K562 (cell line): ENCODE measurements around the gene PLCE1. TPM values are rescaled to one million over a fixed set of nuclear protein-coding genes. Genes with fewer than 3 reads are reported as not detected.

Source experiments
- ATAC-seq: fragments of 200-7000 bp; cut with Tn5 transposase; 3 replicates; pipeline ENCODE4 v1.9.1; 2020; ENCODE audit warnings: moderate library complexity
- BruUV-seq: library from RNA; stranded (reverse); fragments of 400-500 nt; replicated peaks from 2 replicates; lab custom pipeline; 2021; lab: Mats Ljungman, UMichigan
- CTCF ChIA-PET: fragments of 300-600 bp; formaldehyde crosslinking; extraction: SDS; loops from one replicate; lab custom pipeline; 2021; ENCODE audit warnings: low intra/inter-chr PET ratio; lab: Yijun Ruan, JAX
- POLR2A ChIA-PET: fragments of 300-600, 350-650 bp; sonication (Branson Sonifier 250); formaldehyde crosslinking; extraction: SDS; loops from one replicate; lab custom pipeline; 2021; ENCODE audit warnings: antibody characterized with exemption, inconsistent platforms; lab: Yijun Ruan, JAX
- DNase-seq, 4 experiments: peaks; one replicate each; pipeline versions ENCODE4 v3.0.0 to v3.0.0-alpha.2; 2011 to 2018; ENCODE audit warnings: low spot score in 3 of 4, mixed read lengths in 3 of 4; ENCODE audit errors: extremely low read depth in 1 of 4
- FAIRE-seq: peaks from 2 replicates; lab custom pipeline; 2011; peaks lifted over from hg19 to GRCh38; lab: Jason Lieb, UNC
- H2AFZ ChIP-seq: 2 replicates; pipeline ENCODE4 v1.6.0; 2011; ENCODE audit warnings: low read depth, low read length, control low read depth, inconsistent platforms
- H3K27ac ChIP-seq: fragments of 200-600 bp; 3 replicates; pipeline ENCODE4 v1.8.0; 2011; ENCODE audit warnings: low read depth, mild to moderate bottlenecking, control low read depth, inconsistent platforms, low read length, moderate library complexity, mixed read lengths; ENCODE audit errors: extremely low read depth
- H3K27me3 ChIP-seq, 2 experiments: fragments of 300-600 bp in 1 of 2; 2 replicates in 1 of 2; 3 replicates in 1 of 2; pipeline versions ENCODE4 v1.6.0 to v1.8.0; 2011; ENCODE audit warnings: inconsistent platforms in 2 of 2, low read length in 2 of 2, mild to moderate bottlenecking in 1 of 2, mixed read lengths in 1 of 2, moderate library complexity in 1 of 2; ENCODE audit not compliant: control insufficient read depth in 2 of 2, insufficient read depth in 2 of 2
- H3K36me3 ChIP-seq: fragments of 300-600 bp; 3 replicates; pipeline ENCODE4 v1.8.0; 2011; ENCODE audit warnings: mild to moderate bottlenecking, low read length, inconsistent platforms; ENCODE audit not compliant: control insufficient read depth, insufficient read depth
- H3K4me1 ChIP-seq, 2 experiments: fragments of 200-600 bp in 1 of 2; replicated peaks in 1 of 2; 2 replicates in 1 of 2; 3 replicates in 1 of 2; pipeline versions ENCODE4 v1.5.1 to v1.8.0; 2011; ENCODE audit warnings: inconsistent platforms in 2 of 2, low read length in 2 of 2, mild to moderate bottlenecking in 1 of 2, mixed read lengths in 1 of 2, moderate library complexity in 1 of 2; ENCODE audit not compliant: control insufficient read depth in 2 of 2, insufficient read depth in 2 of 2
- H3K4me2 ChIP-seq: 2 replicates; pipeline ENCODE4 v1.6.1; 2011; ENCODE audit warnings: low read length, control low read depth, inconsistent platforms, mixed read lengths; ENCODE audit not compliant: insufficient read depth
- H3K4me3 ChIP-seq: fragments of 200-600 bp; sonication (generic), shearing (Covaris generic); 2 replicates; pipeline ENCODE4 v1.5.1; 2016; ENCODE audit warnings: control low read depth, inconsistent platforms
- H3K79me2 ChIP-seq: fragments of 200-600 bp; 3 replicates; pipeline ENCODE4 v1.8.0; 2011; ENCODE audit warnings: low read length, inconsistent platforms; ENCODE audit not compliant: control insufficient read depth, insufficient read depth
- H3K9ac ChIP-seq, 2 experiments: 2 replicates each; pipeline versions ENCODE4 v1.6.0 to v1.6.1; 2011; ENCODE audit warnings: low read depth in 2 of 2, low read length in 2 of 2, control low read depth in 1 of 2, inconsistent platforms in 1 of 2, mild to moderate bottlenecking in 1 of 2, mixed read lengths in 1 of 2; ENCODE audit not compliant: insufficient read depth in 1 of 2
- H3K9me1 ChIP-seq: one replicate; pipeline ENCODE4 v1.6.0; 2011; ENCODE audit warnings: inconsistent platforms, mild to moderate bottlenecking, low read length, moderate library complexity; ENCODE audit not compliant: control insufficient read depth, insufficient read depth
- H3K9me3 ChIP-seq: replicated peaks from 2 replicates; pipeline ENCODE4 v1.5.1; 2011; ENCODE audit warnings: low read depth, low read length, inconsistent platforms; ENCODE audit not compliant: control insufficient read depth, insufficient read depth
- H4K20me1 ChIP-seq: replicated peaks from 2 replicates; pipeline ENCODE4 v1.6.1; 2011; ENCODE audit warnings: low read length, inconsistent platforms, mixed read lengths; ENCODE audit not compliant: control insufficient read depth, insufficient read depth
- CBX3 ChIP-seq, 2 experiments: IDR thresholded peaks; 1 replicate in 1 of 2; 2 replicates in 1 of 2; pipeline ENCODE4 v1.6.1; 2012; ENCODE audit warnings: inconsistent platforms in 2 of 2, low read length in 2 of 2, borderline replicate concordance in 1 of 2, control low read depth in 1 of 2
- HNRNPLL ChIP-seq: fragments of 200-400 bp; formaldehyde crosslinking; IDR thresholded peaks from 2 replicates; pipeline ENCODE4 v1.6.1; 2017; ENCODE audit warnings: low read length, low read depth, mild to moderate bottlenecking; ENCODE audit not compliant: poor library complexity, severe bottlenecking
- JUN ChIP-seq, 2 experiments: sonication (generic) in 1 of 2; formaldehyde crosslinking in 1 of 2; IDR thresholded peaks; 2 replicates each; pipeline versions ENCODE4 v1.6.1 to v1.8.0; 2012 to 2022; ENCODE audit warnings: borderline replicate concordance in 2 of 2, mild to moderate bottlenecking in 2 of 2, improper control_type of control experiment in 1 of 2, low read depth in 1 of 2, low read length in 1 of 2, missing genetic modification reagents in 1 of 2
- KDM1A ChIP-seq, 2 experiments: fragments of 450-650 bp; IDR thresholded peaks; 2 replicates each; pipeline ENCODE4 v1.6.1; 2016; ENCODE audit warnings: mild to moderate bottlenecking in 2 of 2
- NCOA1 ChIP-seq: fragments of 450-650 bp; IDR thresholded peaks from 2 replicates; pipeline ENCODE4 v1.6.1; 2016; ENCODE audit warnings: low read depth
- NR2C1 ChIP-seq, 2 experiments: fragments of 450-650 bp; IDR thresholded peaks; 2 replicates each; pipeline ENCODE4 v1.6.1; 2017; ENCODE audit warnings: mild to moderate bottlenecking in 2 of 2, antibody characterized with exemption in 1 of 2, inconsistent platforms in 1 of 2, missing compliant biosample characterization in 1 of 2, missing genetic modification characterization in 1 of 2
- RBM15 ChIP-seq: fragments of 200-400 bp; formaldehyde crosslinking; IDR thresholded peaks from 2 replicates; pipeline ENCODE4 v1.6.1; 2018; ENCODE audit warnings: mild to moderate bottlenecking, low read length, moderate library complexity; ENCODE audit not compliant: insufficient read depth
- TAF7 ChIP-seq: fragments of 450-650 bp; IDR thresholded peaks from 2 replicates; pipeline ENCODE4 v1.6.1; 2016; ENCODE audit warnings: missing genetic modification characterization, missing compliant biosample characterization
- ZC3H8 ChIP-seq: fragments of 450-650 bp; IDR thresholded peaks from 2 replicates; pipeline ENCODE4 v1.6.1; 2017
- ZNF184 ChIP-seq: sonication (generic); formaldehyde crosslinking; IDR thresholded peaks from 2 replicates; pipeline ENCODE4 v1.5.0; 2020; ENCODE audit warnings: missing genetic modification reagents
- ZNF589 ChIP-seq: fragments of 200-800 bp; sonication (Bioruptor generic); IDR thresholded peaks from 2 replicates; pipeline ENCODE4 v1.6.1; 2016; ENCODE audit warnings: low read depth, missing genetic modification characterization, missing compliant biosample characterization
- WGBS: fragments of 100-300 bp; shearing (Covaris generic); methylation state at CpG from one replicate; pipeline ENCODE4 v1.1.6; 2016; ENCODE audit warnings: low coverage, mixed read lengths; ENCODE audit not compliant: insufficient coverage; ENCODE audit errors: missing lambda C conversion rate; 5-methylcytosine and 5-hydroxymethylcytosine counted together
- in situ Hi-C: fragments of 300-500 bp; cut with MboI; formaldehyde crosslinking; loops from 4 replicates; pipeline ENCODE4 v1.15.0; 2018; ENCODE audit warnings: inconsistent platforms, mixed read lengths
- intact Hi-C: fragments of 100-400 bp; cut with micrococcal nuclease; formaldehyde crosslinking; loops from 2 replicates; pipeline ENCODE4 v1.14.2; 2022
- polyA plus RNA-seq, 8 experiments: library from polyadenylated mRNA; depleted of rRNA in 4 of 8; stranded (reverse) in 5 of 8; unstranded in 3 of 8; fragments of >200 nt; fragmentation: Nextera tagmentation in 2 of 8; fragmentation: Illumina TruSeq in 1 of 8; extraction: Ambion mirVana in 2 of 8; extraction: Trizol in 1 of 8; gene quantifications; 2 replicates each; pipeline versions ENCODE4 v1.2.1 to v1.2.3, GENCODE V29; 2011 to 2014; ENCODE audit warnings: inconsistent platforms in 1 of 8, missing spikeins in 1 of 8
- total RNA-seq, 7 experiments: library from RNA; depleted of rRNA in 6 of 7; stranded (reverse); fragments of >200 nt in 6 of 7; fragmentation: Illumina TruSeq in 2 of 7; extraction: Trizol in 2 of 7; gene quantifications; 2 replicates each; pipeline versions ENCODE4 v1.2.1 to v1.2.3, GENCODE V29; 2011 to 2021; ENCODE audit warnings: low replicate concordance in 1 of 7
- TF ChIP-seq, protein P1 (sequence below): fragments of 200-800 bp; sonication (Bioruptor generic); IDR thresholded peaks from 2 replicates; pipeline ENCODE4 v1.6.1; 2016; ENCODE audit warnings: missing genetic modification characterization, missing compliant biosample characterization
- TF ChIP-seq, protein P2 (sequence below): fragments of 250-450 bp; sonication (Bioruptor Pico); IDR thresholded peaks from 2 replicates; pipeline ENCODE4 v1.4.0; 2020; ENCODE audit warnings: mild to moderate bottlenecking, moderate library complexity
- TF ChIP-seq, protein P3 (sequence below): fragments of 250-450 bp; sonication (Bioruptor Pico); IDR thresholded peaks from 2 replicates; pipeline ENCODE4 v1.8.0; 2022; ENCODE audit warnings: moderate library complexity, mild to moderate bottlenecking, inconsistent platforms

Gene PLCE1
- total and polyA plus RNA-seq, 9 of the 15 experiments (the other 6 are each of a cell fraction or from before 2014, with no cell fraction given), result under 0.01 to 0.52 (median 0.13) TPM; not detected in 5

DNA sequence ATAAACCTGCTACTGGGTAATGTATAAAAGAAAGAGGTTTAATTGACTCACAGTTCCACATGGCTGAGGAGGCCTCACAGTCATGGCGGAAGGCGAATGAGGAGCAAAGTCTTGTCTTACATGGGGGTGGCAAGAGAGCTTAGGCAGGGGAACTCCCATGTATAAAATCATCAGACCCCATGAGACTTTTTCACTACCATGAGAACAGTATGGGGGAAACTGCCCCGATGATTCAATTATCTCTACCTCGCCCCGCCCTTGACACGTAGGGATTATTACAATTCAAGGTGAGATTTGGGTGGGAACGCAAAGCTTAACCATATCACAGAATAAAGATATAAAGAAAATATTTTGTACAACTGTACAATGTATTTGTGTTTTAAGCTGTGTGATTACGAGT is 39.4 kb upstream of the PLCE1 start:
- no peak for DNase-seq
- H3K27ac ChIP-seq, result no peak overlapping the region
- ChIA-PET CTCF (no interaction called here), POLR2A (no interaction called here)
- H3K4me1 ChIP-seq, result no peaks in the 10 kb centered on the region
- BruUV-seq, result no TSS peak
- H3K36me3 ChIP-seq, result no peaks in the 10 kb centered on the region
- no peak overlapping the region for H3K4me2 ChIP-seq
- H3K9me3 ChIP-seq, result no peaks in the 10 kb centered on the region
- H4K20me1 ChIP-seq, result no peaks in the 10 kb centered on the region
- WGBS, result 18% methylated on average over 8 of the region's 8 CpGs
- no peak overlapping the region for H2AFZ ChIP-seq
- H3K9me1 ChIP-seq, result no peaks in the 10 kb centered on the region
- intact Hi-C loops, result no loop called here
- H3K27me3 ChIP-seq, result no peaks in the 10 kb centered on the region; a peak in 1 of 5 replicates
- no peaks in the 10 kb centered on the region for H3K79me2 ChIP-seq
- no peak for FAIRE-seq
- no peak for ATAC-seq
- H3K4me3 ChIP-seq, result no peak overlapping the region
- H3K9ac ChIP-seq, result no peak overlapping the region
- in situ Hi-C loops, result no loop called here
- TF ChIP-seq, protein P1, sequence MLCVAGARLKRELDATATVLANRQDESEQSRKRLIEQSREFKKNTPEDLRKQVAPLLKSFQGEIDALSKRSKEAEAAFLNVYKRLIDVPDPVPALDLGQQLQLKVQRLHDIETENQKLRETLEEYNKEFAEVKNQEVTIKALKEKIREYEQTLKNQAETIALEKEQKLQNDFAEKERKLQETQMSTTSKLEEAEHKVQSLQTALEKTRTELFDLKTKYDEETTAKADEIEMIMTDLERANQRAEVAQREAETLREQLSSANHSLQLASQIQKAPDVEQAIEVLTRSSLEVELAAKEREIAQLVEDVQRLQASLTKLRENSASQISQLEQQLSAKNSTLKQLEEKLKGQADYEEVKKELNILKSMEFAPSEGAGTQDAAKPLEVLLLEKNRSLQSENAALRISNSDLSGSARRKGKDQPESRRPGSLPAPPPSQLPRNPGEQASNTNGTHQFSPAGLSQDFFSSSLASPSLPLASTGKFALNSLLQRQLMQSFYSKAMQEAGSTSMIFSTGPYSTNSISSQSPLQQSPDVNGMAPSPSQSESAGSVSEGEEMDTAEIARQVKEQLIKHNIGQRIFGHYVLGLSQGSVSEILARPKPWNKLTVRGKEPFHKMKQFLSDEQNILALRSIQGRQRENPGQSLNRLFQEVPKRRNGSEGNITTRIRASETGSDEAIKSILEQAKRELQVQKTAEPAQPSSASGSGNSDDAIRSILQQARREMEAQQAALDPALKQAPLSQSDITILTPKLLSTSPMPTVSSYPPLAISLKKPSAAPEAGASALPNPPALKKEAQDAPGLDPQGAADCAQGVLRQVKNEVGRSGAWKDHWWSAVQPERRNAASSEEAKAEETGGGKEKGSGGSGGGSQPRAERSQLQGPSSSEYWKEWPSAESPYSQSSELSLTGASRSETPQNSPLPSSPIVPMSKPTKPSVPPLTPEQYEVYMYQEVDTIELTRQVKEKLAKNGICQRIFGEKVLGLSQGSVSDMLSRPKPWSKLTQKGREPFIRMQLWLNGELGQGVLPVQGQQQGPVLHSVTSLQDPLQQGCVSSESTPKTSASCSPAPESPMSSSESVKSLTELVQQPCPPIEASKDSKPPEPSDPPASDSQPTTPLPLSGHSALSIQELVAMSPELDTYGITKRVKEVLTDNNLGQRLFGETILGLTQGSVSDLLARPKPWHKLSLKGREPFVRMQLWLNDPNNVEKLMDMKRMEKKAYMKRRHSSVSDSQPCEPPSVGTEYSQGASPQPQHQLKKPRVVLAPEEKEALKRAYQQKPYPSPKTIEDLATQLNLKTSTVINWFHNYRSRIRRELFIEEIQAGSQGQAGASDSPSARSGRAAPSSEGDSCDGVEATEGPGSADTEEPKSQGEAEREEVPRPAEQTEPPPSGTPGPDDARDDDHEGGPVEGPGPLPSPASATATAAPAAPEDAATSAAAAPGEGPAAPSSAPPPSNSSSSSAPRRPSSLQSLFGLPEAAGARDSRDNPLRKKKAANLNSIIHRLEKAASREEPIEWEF (CRISPR knock-in tag), result no peak
- TF ChIP-seq HNRNPLL (no peak), KDM1A (IDR thresholded peaks at IDR 0.05) (no peak), ZNF589 (CRISPR knock-in tag) (no peak), NR2C1 (IDR thresholded peaks at IDR 0.05) (no peak), NR2C1 (tag; IDR thresholded peaks at IDR 0.05) (no peak), JUN (IDR thresholded peaks at IDR 0.05; ENCODE audit: borderline replicate concordance, low read depth, low read length) (no peak), JUN (CRISPR knock-in tag; IDR thresholded peaks at IDR 0.05; ENCODE audit: borderline replicate concordance) (no peak), CBX3 (IDR thresholded peaks at IDR 0.05; ENCODE audit: borderline replicate concordance in 1 of 2, low read length in 2 of 2) (no peak), ZC3H8 (no peak), NCOA1 (no peak), ZNF184 (no peak), RBM15 (no peak), TAF7 (tag) (no peak)
- TF ChIP-seq, protein P2, sequence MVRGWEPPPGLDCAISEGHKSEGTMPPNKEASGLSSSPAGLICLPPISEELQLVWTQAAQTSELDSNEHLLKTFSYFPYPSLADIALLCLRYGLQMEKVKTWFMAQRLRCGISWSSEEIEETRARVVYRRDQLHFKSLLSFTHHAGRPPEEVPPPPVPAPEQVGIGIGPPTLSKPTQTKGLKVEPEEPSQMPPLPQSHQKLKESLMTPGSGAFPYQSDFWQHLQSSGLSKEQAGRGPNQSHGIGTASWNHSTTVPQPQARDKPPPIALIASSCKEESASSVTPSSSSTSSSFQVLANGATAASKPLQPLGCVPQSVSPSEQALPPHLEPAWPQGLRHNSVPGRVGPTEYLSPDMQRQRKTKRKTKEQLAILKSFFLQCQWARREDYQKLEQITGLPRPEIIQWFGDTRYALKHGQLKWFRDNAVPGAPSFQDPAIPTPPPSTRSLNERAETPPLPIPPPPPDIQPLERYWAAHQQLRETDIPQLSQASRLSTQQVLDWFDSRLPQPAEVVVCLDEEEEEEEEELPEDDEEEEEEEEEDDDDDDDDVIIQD (CRISPR knock-in tag), result no peak
- TF ChIP-seq, protein P3, sequence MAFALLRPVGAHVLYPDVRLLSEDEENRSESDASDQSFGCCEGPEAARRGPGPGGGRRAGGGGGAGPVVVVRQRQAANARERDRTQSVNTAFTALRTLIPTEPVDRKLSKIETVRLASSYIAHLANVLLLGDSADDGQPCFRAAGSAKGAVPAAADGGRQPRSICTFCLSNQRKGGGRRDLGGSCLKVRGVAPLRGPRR, result no peak
